Sigmoid colon (tissue), 7 donors: ENCODE results near the gene DCAF15. TPM values are rescaled to one million over a fixed set of nuclear protein-coding genes. Genes with fewer than 3 reads are reported as not detected.
"Not testable (repeated sequence)": the region's sequence is repeated elsewhere in the genome, so short reads cannot be mapped to it uniquely, and the experiment has no call there.

Experiments
- DNase-seq: peaks from one replicate; pipeline ENCODE4 v3.0.0-alpha.2; 2019
- H3K27ac ChIP-seq, 4 donors: fragments of 200-600 bp; sonication (generic); one replicate each; pipeline ENCODE4 v1.5.1; 2016 to 2019; ENCODE audit warnings: mild to moderate bottlenecking in 1 of 4
- H3K27me3 ChIP-seq, 3 donors: fragments of 200-600 bp; sonication (generic); one replicate each; pipeline ENCODE4 v1.5.1; 2019; ENCODE audit warnings: mild to moderate bottlenecking in 1 of 3
- H3K36me3 ChIP-seq, 4 donors: fragments of 200-600 bp; sonication (generic); one replicate each; pipeline ENCODE4 v1.5.1; 2016 to 2019
- H3K4me1 ChIP-seq, 4 donors: fragments of 200-600 bp; sonication (generic); one replicate each; pipeline ENCODE4 v1.5.1; 2017 to 2019
- H3K4me3 ChIP-seq, 4 donors: fragments of 200-600 bp; sonication (generic); one replicate each; pipeline ENCODE4 v1.5.1; 2017 to 2019; ENCODE audit warnings: mild to moderate bottlenecking in 2 of 4, moderate library complexity in 1 of 4
- H3K9me3 ChIP-seq, 4 donors: fragments of 200-600 bp in 3 of 4; sonication (generic) in 3 of 4; one replicate each; pipeline versions ENCODE4 v1.5.1 to v1.6.1; 2013 to 2019
- EP300 ChIP-seq, 4 donors: sonication (generic); formaldehyde crosslinking; IDR thresholded peaks; one replicate each; pipeline ENCODE4 v1.6.1; 2017; ENCODE audit warnings: antibody characterized with exemption in 4 of 4
- POLR2A ChIP-seq, 2 donors: fragments of 450-650 bp; IDR thresholded peaks; one replicate each; pipeline ENCODE4 v1.6.1; 2016; ENCODE audit warnings: antibody characterized with exemption in 2 of 2, mild to moderate bottlenecking in 2 of 2, moderate library complexity in 2 of 2
- POLR2AphosphoS5 ChIP-seq, 4 donors: sonication (generic); formaldehyde crosslinking; IDR thresholded peaks; one replicate each; pipeline ENCODE4 v1.6.1; 2017; ENCODE audit warnings: antibody characterized with exemption in 4 of 4
- WGBS, 2 donors: extraction: QIAGEN DNeasy Blood & Tissue Kit; methylation state at CpG; one replicate each; pipeline ENCODE4 v1.1.7; 2013; 5-methylcytosine and 5-hydroxymethylcytosine counted together
- intact Hi-C: fragments of 100-400 bp; cut with DNase I; formaldehyde crosslinking; loops from one replicate; pipeline ENCODE4 v1.15.1; 2023
- polyA plus RNA-seq, 3 donors: library from polyadenylated mRNA; stranded (reverse); fragments of 200-250 nt; gene quantifications; one replicate each; pipeline ENCODE4 v1.2.3, GENCODE V29; 2013
- total RNA-seq, 4 donors: library from RNA; depleted of rRNA; stranded (reverse); fragments of >200 nt; gene quantifications; one replicate each; pipeline ENCODE4 v1.1.0, GENCODE V29; 2016
- TF ChIP-seq, protein P1 (sequence below), 4 experiments: fragments of 450-650 bp in 3 of 4; fragments of 200-600 bp in 1 of 4; IDR thresholded peaks; one replicate each; pipeline ENCODE4 v1.5.1; 2016 to 2019; ENCODE audit warnings: antibody characterized with exemption in 4 of 4, mild to moderate bottlenecking in 3 of 4, moderate library complexity in 2 of 4
- donor health status: healthy with polysubstance abuse.
- donor health status: Bipolar disorder and iron deficiency.
- donor health status: healthy.

Gene DCAF15
- total and polyA plus RNA-seq, 7 donors = 7.9 to 46.2 (median 11.3) TPM

DNA sequence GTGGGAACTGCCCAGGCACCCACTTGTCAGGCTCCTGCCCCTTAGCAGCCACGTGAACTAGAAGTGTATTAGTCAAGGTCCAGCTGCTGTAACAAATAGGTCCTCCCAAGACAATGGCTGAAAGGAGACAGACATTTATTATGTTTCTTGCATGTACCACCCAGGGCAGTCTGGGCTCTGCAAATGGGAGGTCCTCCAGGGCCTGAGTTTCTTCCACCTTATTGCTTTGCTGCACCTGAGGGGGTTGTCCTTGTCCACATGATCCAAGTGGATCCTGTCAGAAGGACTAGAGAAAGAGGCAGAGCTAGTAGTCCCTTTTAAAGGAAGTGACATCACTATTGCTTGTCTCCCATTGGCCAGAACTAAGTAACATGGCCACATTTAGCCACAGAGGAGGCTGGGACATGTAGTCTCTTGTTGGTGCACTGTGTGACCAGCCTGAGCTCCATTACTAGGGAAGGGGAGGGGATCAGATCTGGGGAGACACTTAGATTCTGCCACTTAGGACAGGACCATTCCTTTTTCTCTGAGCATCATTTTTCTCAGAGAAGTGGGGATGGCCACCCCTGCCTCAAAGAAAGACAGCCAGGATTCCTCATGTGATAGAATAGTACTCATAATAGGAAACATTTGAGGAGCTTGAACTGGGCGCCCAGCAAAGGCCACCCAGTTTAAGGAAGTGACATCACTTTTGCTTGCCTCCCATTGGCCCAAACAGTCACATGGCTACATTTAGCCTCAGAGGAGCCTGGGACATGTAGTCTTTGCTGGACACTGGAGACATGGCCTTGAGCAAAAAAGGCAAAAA lies 31.2 kb upstream of the DCAF15 start:
- Histone ChIP-seq H3K9me3 (peaks cover 0 to 4% (median 1%) of the 10 kb centered on the region in 4 donors), H3K27me3 (no peaks in the 10 kb centered on the region), H3K4me3 (no peak overlapping the region), H3K27ac (no peak overlapping the region), H3K36me3 (peaks cover 17 to 94% (median 61%) of the 10 kb centered on the region in 4 donors), H3K4me1 (no peaks in the 10 kb centered on the region)
- no peak for TF ChIP-seq EP300 (IDR thresholded peaks at IDR 0.05)
- TF ChIP-seq, protein P1, sequence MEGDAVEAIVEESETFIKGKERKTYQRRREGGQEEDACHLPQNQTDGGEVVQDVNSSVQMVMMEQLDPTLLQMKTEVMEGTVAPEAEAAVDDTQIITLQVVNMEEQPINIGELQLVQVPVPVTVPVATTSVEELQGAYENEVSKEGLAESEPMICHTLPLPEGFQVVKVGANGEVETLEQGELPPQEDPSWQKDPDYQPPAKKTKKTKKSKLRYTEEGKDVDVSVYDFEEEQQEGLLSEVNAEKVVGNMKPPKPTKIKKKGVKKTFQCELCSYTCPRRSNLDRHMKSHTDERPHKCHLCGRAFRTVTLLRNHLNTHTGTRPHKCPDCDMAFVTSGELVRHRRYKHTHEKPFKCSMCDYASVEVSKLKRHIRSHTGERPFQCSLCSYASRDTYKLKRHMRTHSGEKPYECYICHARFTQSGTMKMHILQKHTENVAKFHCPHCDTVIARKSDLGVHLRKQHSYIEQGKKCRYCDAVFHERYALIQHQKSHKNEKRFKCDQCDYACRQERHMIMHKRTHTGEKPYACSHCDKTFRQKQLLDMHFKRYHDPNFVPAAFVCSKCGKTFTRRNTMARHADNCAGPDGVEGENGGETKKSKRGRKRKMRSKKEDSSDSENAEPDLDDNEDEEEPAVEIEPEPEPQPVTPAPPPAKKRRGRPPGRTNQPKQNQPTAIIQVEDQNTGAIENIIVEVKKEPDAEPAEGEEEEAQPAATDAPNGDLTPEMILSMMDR (IDR thresholded peaks at IDR 0.05) = no peak
- no peak for TF ChIP-seq POLR2AphosphoS5 (IDR thresholded peaks at IDR 0.05)
- TF ChIP-seq POLR2A (IDR thresholded peaks at IDR 0.05) = no peak
- no peak for DNase-seq
- intact Hi-C loops = no loop called here
- 91 to 95% methylated on average over 2 of the region's 2 CpGs for WGBS, 2 donors

DNA sequence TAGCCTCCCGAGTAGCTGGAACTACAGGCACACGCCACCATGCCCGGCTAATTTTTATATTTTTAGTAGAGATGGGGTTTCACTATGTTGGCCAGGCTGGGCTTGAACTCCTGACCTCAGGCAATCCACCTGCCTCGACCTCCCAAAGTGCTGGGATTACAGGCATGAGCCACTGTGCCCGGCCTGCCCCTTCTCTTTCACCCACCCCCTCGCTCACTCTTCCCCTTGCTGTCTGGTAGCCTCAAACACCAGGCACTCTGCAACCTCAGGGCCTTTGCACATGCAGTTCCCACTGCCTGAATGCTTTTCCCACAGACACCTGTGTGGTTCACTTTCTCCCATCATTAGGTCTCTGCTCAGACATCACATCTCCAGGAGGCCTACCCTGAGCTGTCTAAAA lies 30.2 kb upstream of the DCAF15 start:
- WGBS, 2 donors = 95 to 96% methylated on average over 6 of the region's 6 CpGs
- peaks cover 24 to 94% (median 68%) of the 10 kb centered on the region in 4 donors for H3K36me3 ChIP-seq
- H3K27ac ChIP-seq, H3K4me1 ChIP-seq, H3K9me3 ChIP-seq, DNase-seq, intact Hi-C loops, H3K27me3 ChIP-seq, H3K4me3 ChIP-seq: not testable (repeated sequence)

- DNase-seq = no peak
- Histone ChIP-seq H3K27me3 (no peaks in the 10 kb centered on the region), H3K4me3 (no peak overlapping the region), H3K9me3 (peaks cover 0 to 4% (median 1%) of the 10 kb centered on the region in 4 donors), H3K27ac (no peak overlapping the region), H3K36me3 (peaks cover 26 to 93% (median 66%) of the 10 kb centered on the region in 4 donors), H3K4me1 (no peaks in the 10 kb centered on the region)
- 95 to 96% methylated on average over 28 of the region's 28 CpGs for WGBS, 2 donors
- TF ChIP-seq, protein P1 (IDR thresholded peaks at IDR 0.05) = no peak
- TF ChIP-seq POLR2A (IDR thresholded peaks at IDR 0.05) (no peak), POLR2AphosphoS5 (IDR thresholded peaks at IDR 0.05) (no peak), EP300 (IDR thresholded peaks at IDR 0.05) (no peak)
- intact Hi-C loops = no loop called here
Observed at GRCh38 chr19:13923194-13923987, 28.9 kb upstream of the DCAF15 start.

- Histone ChIP-seq H3K36me3 (peaks cover 14 to 77% (median 43%) of the 10 kb centered on the region in 4 donors), H3K9me3 (no peaks in the 10 kb centered on the region), H3K27ac (no peak overlapping the region), H3K4me1 (no peaks in the 10 kb centered on the region), H3K27me3 (no peaks in the 10 kb centered on the region), H3K4me3 (no peak overlapping the region)
- intact Hi-C loops = no loop called here
- TF ChIP-seq POLR2AphosphoS5 (IDR thresholded peaks at IDR 0.05) (no peak), EP300 (IDR thresholded peaks at IDR 0.05) (no peak), POLR2A (IDR thresholded peaks at IDR 0.05) (no peak)
- TF ChIP-seq, protein P1 (IDR thresholded peaks at IDR 0.05) = no peak
- no peak for DNase-seq
- WGBS, 2 donors = 74 to 92% methylated on average over 4 of the region's 4 CpGs
Observed at GRCh38 chr19:13926010-13926409, 26.3 kb upstream of the DCAF15 start.

- no peak for TF ChIP-seq EP300 (IDR thresholded peaks at IDR 0.05)
- no peak for TF ChIP-seq POLR2A (IDR thresholded peaks at IDR 0.05)
- no peak for TF ChIP-seq POLR2AphosphoS5 (IDR thresholded peaks at IDR 0.05)
- TF ChIP-seq, protein P1 (IDR thresholded peaks at IDR 0.05) = no peak
- no peak overlapping the region for H3K27ac ChIP-seq
- peaks cover 9 to 70% (median 37%) of the 10 kb centered on the region in 4 donors for H3K36me3 ChIP-seq
Observed at GRCh38 chr19:13926715-13927114, 25.6 kb upstream of the DCAF15 start.

More at GRCh38 chr19:13926715-13927114, 25.6 kb upstream of the DCAF15 start:
- intact Hi-C loops = no loop called here
- no peaks in the 10 kb centered on the region for H3K4me1 ChIP-seq
- no peak for DNase-seq
- 74 to 92% methylated on average over 8 of the region's 8 CpGs for WGBS, 2 donors
- no peaks in the 10 kb centered on the region for H3K9me3 ChIP-seq
- no peak overlapping the region for H3K4me3 ChIP-seq
- H3K27me3 ChIP-seq = no peaks in the 10 kb centered on the region
